K562 (cell line): ENCODE measurements around the gene LYAR. TPM values are rescaled to one million over a fixed set of nuclear protein-coding genes. Genes with fewer than 3 reads are reported as not detected.

Experiments used
- BRF1 ChIP-seq: IDR thresholded peaks from 3 replicates; pipeline ENCODE4 v1.6.1; 2011; ENCODE audit warnings: borderline replicate concordance, mild to moderate bottlenecking; ENCODE audit not compliant: insufficient read length; ENCODE audit errors: extremely low read depth
- CCNT2 ChIP-seq: IDR thresholded peaks from 2 replicates; pipeline ENCODE4 v1.6.1; 2011; ENCODE audit warnings: borderline replicate concordance, low read depth, mild to moderate bottlenecking, moderate library complexity, mixed read lengths, low read length; ENCODE audit not compliant: insufficient read length; ENCODE audit errors: extremely low read depth
- DIDO1 ChIP-seq: fragments of 450-650 bp; IDR thresholded peaks from 2 replicates; pipeline ENCODE4 v1.6.1; 2016; ENCODE audit warnings: low read depth, missing biosample characterization, missing genetic modification characterization
- ETV5 ChIP-seq: sonication (generic); formaldehyde crosslinking; IDR thresholded peaks from 2 replicates; pipeline ENCODE4 v1.4.0; 2020; ENCODE audit warnings: low read depth, mild to moderate bottlenecking, missing genetic modification reagents
- HCFC1 ChIP-seq: IDR thresholded peaks from 2 replicates; pipeline ENCODE4 v1.6.1; 2012; ENCODE audit warnings: low read depth, low read length, improper control_type of control experiment
- HDAC8 ChIP-seq: fragments of 450-650 bp; IDR thresholded peaks from 2 replicates; pipeline ENCODE4 v1.6.1; 2016; ENCODE audit warnings: mild to moderate bottlenecking, missing genetic modification characterization, moderate library complexity, missing compliant biosample characterization
- HOXB6 ChIP-seq: fragments of 250-450 bp; sonication (Bioruptor Pico); IDR thresholded peaks from 2 replicates; pipeline ENCODE4 v1.5.1; 2022; ENCODE audit warnings: mild to moderate bottlenecking, borderline replicate concordance
- KAT8 ChIP-seq: fragments of 450-650 bp; IDR thresholded peaks from 2 replicates; pipeline ENCODE4 v1.6.1; 2016; ENCODE audit warnings: low read depth, mild to moderate bottlenecking
- KLF1 ChIP-seq: fragments of 450-650 bp; IDR thresholded peaks from 2 replicates; pipeline ENCODE4 v1.6.1; 2016; ENCODE audit warnings: missing genetic modification characterization, missing compliant biosample characterization
- MTA3 ChIP-seq: fragments of 450-650 bp; formaldehyde crosslinking; IDR thresholded peaks from 2 replicates; pipeline ENCODE4 v1.6.1; 2017; ENCODE audit warnings: mild to moderate bottlenecking, borderline replicate concordance
- MYBL2 ChIP-seq, 2 experiments: fragments of 450-650 bp in 1 of 2; sonication (generic) in 1 of 2; formaldehyde crosslinking in 1 of 2; IDR thresholded peaks; 2 replicates each; pipeline versions ENCODE4 v1.6.1 to v1.8.1; 2017 to 2022; ENCODE audit warnings: borderline replicate concordance in 1 of 2, inconsistent platforms in 1 of 2, low read depth in 1 of 2, mild to moderate bottlenecking in 1 of 2, missing genetic modification reagents in 1 of 2, moderate library complexity in 1 of 2
- STAG1 ChIP-seq: sonication (generic); formaldehyde crosslinking; IDR thresholded peaks from 2 replicates; pipeline ENCODE4 v1.5.0; 2020; ENCODE audit warnings: missing genetic modification reagents, borderline replicate concordance
- XRCC3 ChIP-seq: fragments of 450-650 bp; IDR thresholded peaks from 2 replicates; pipeline ENCODE4 v1.6.1; 2017; ENCODE audit warnings: mild to moderate bottlenecking, moderate library complexity
- XRCC4 ChIP-seq: IDR thresholded peaks from one replicate; pipeline ENCODE4 v1.6.1; 2011; ENCODE audit not compliant: insufficient read depth, insufficient read length; ENCODE audit errors: extremely low read depth
- ZBTB1 ChIP-seq: sonication (generic); formaldehyde crosslinking; IDR thresholded peaks from 2 replicates; pipeline ENCODE4 v1.8.1; 2023; ENCODE audit warnings: missing genetic modification reagents, low read depth, mild to moderate bottlenecking, borderline replicate concordance
- ZFX ChIP-seq: sonication (generic); formaldehyde crosslinking; IDR thresholded peaks from 2 replicates; pipeline ENCODE4 v1.8.0; 2022; ENCODE audit warnings: mild to moderate bottlenecking, missing genetic modification reagents, moderate library complexity
- ZNF75A ChIP-seq: fragments of 450-650 bp; formaldehyde crosslinking; IDR thresholded peaks from 2 replicates; pipeline ENCODE4 v1.4.0; 2020; ENCODE audit warnings: mild to moderate bottlenecking
- polyA plus RNA-seq, 8 experiments: library from polyadenylated mRNA; depleted of rRNA in 4 of 8; stranded (reverse) in 5 of 8; unstranded in 3 of 8; fragments of >200 nt; fragmentation: Nextera tagmentation in 2 of 8; fragmentation: Illumina TruSeq in 1 of 8; extraction: Ambion mirVana in 2 of 8; extraction: Trizol in 1 of 8; gene quantifications; 2 replicates each; pipeline versions ENCODE4 v1.2.1 to v1.2.3, GENCODE V29; 2011 to 2014; ENCODE audit warnings: inconsistent platforms in 1 of 8, missing spikeins in 1 of 8
- total RNA-seq, 7 experiments: library from RNA; depleted of rRNA in 6 of 7; stranded (reverse); fragments of >200 nt in 6 of 7; fragmentation: Illumina TruSeq in 2 of 7; extraction: Trizol in 2 of 7; gene quantifications; 2 replicates each; pipeline versions ENCODE4 v1.2.1 to v1.2.3, GENCODE V29; 2011 to 2021; ENCODE audit warnings: low replicate concordance in 1 of 7
- TF ChIP-seq, protein P1 (sequence below): fragments of 450-650 bp; formaldehyde crosslinking; IDR thresholded peaks from 2 replicates; pipeline ENCODE4 v1.4.0; 2022; ENCODE audit warnings: mild to moderate bottlenecking, moderate library complexity
- TF ChIP-seq, protein P2 (sequence below): fragments of 250-450 bp; sonication (Bioruptor Pico); IDR thresholded peaks from 2 replicates; pipeline ENCODE4 v1.5.0; 2021
- TF ChIP-seq, protein P3 (sequence below): fragments of 250-450 bp; sonication (Bioruptor Pico); IDR thresholded peaks from 2 replicates; pipeline ENCODE4 v1.8.0; 2022; ENCODE audit warnings: inconsistent platforms, mild to moderate bottlenecking, moderate library complexity, borderline replicate concordance
- TF ChIP-seq, protein P4 (sequence below), 3 experiments: fragments of 200-800 bp in 1 of 3; sonication (Bioruptor generic) in 1 of 3; sonication (generic) in 1 of 3; formaldehyde crosslinking in 1 of 3; IDR thresholded peaks; 2 replicates each; pipeline versions ENCODE4 v1.6.1 to v1.8.0; 2016 to 2022; ENCODE audit warnings: mild to moderate bottlenecking in 2 of 3, missing compliant biosample characterization in 2 of 3, missing genetic modification characterization in 2 of 3, missing genetic modification reagents in 1 of 3

LYAR gene
- total and polyA plus RNA-seq, 9 of the 15 experiments (the other 6 are each of a cell fraction or from before 2014, with no cell fraction given) = 28.3 to 172 (median 127) TPM

DNA sequence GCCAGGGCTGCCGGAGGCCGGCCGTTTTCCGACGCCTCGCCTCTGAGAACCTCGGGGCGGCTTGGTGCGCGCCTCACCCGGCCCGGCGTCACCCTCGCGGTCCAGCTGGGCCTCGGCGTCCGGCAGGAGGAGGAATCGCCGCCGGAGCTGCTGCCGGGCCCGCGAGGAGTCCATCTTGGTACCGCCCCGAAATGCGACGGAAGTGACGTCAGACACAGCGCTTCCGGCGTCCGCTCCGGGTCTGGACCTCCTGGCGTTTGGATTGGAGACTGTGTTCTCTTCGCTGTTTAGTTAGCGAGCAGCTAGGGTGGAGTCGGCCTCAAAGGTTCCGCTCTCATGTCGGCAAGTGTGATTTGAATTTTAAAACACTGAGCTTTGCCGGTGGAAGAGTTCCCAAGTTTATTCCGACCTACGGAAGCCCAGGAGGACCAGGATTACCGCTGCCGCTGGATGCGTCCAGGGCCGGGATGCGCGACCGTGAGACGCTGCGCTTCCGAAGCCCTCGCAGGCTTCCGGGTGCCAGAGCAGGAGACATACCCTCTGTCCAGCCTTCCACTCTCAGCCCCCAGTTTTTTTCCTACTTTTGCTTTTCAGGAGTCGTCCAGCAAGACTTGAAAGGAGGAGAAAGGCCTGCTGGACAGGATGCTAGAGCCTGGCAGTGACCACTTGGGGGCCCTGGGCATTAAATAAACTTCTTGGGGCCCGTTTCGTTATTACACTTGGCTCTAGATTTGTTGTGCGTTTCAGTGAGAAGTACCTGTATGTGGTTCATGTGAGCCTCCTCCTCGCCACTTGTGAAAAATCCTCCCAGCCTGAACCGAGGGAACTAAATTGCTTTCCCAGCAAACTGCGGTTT, 41.7 kb downstream of the LYAR start, which contains the start of gene TMEM128 (continued):
- TF ChIP-seq, protein P1, sequence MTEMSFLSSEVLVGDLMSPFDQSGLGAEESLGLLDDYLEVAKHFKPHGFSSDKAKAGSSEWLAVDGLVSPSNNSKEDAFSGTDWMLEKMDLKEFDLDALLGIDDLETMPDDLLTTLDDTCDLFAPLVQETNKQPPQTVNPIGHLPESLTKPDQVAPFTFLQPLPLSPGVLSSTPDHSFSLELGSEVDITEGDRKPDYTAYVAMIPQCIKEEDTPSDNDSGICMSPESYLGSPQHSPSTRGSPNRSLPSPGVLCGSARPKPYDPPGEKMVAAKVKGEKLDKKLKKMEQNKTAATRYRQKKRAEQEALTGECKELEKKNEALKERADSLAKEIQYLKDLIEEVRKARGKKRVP (CRISPR knock-in tag) = no peak
- TF ChIP-seq MYBL2 (IDR thresholded peaks at IDR 0.05; ENCODE audit: low read depth) (no peak; the same call in 1 of the 2 replicates), MYBL2 (CRISPR knock-in tag; IDR thresholded peaks at IDR 0.05; ENCODE audit: borderline replicate concordance) (no peak), KLF1 (tag) (peak; percentile 77), ZFX (CRISPR knock-in tag) (peak; percentile 97), XRCC3 (no peak), HOXB6 (CRISPR knock-in tag) (no peak), STAG1 (CRISPR knock-in tag) (no peak), MTA3 (peak; percentile 97), DIDO1 (peak; percentile 95), HDAC8 (tag) (no peak), XRCC4 (no peak), HCFC1 (peak; percentile 85), ZNF75A (no peak), ZBTB1 (CRISPR knock-in tag) (no peak), BRF1 (no peak), ETV5 (peak; percentile 70), KAT8 (no peak; the same call in 1 of the 2 replicates), CCNT2 (no peak)
- TF ChIP-seq, protein P2, sequence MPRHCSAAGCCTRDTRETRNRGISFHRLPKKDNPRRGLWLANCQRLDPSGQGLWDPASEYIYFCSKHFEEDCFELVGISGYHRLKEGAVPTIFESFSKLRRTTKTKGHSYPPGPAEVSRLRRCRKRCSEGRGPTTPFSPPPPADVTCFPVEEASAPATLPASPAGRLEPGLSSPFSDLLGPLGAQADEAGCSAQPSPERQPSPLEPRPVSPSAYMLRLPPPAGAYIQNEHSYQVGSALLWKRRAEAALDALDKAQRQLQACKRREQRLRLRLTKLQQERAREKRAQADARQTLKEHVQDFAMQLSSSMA (CRISPR knock-in tag) = no peak
- TF ChIP-seq, protein P3, sequence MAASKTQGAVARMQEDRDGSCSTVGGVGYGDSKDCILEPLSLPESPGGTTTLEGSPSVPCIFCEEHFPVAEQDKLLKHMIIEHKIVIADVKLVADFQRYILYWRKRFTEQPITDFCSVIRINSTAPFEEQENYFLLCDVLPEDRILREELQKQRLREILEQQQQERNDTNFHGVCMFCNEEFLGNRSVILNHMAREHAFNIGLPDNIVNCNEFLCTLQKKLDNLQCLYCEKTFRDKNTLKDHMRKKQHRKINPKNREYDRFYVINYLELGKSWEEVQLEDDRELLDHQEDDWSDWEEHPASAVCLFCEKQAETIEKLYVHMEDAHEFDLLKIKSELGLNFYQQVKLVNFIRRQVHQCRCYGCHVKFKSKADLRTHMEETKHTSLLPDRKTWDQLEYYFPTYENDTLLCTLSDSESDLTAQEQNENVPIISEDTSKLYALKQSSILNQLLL (CRISPR knock-in tag) = no peak
- TF ChIP-seq, protein P4, sequence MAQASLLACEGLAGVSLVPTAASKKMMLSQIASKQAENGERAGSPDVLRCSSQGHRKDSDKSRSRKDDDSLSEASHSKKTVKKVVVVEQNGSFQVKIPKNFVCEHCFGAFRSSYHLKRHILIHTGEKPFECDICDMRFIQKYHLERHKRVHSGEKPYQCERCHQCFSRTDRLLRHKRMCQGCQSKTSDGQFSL (CRISPR knock-in tag; IDR thresholded peaks at IDR 0.05) = no peak
- TF ChIP-seq, protein P4 (tag; IDR thresholded peaks at IDR 0.05) = no peak
